HepG2 (cell line): ENCODE results near the gene TRDN. TPM values are rescaled to one million over a fixed set of nuclear protein-coding genes. Genes with fewer than 3 reads are reported as not detected.

Experiments used
- ATAC-seq: fragments of 200-7000 bp; cut with Tn5 transposase; 3 replicates; pipeline ENCODE4 v1.9.1; 2020; ENCODE audit warnings: mild to moderate bottlenecking, moderate library complexity
- BruUV-seq: library from RNA; stranded (reverse); fragments of 400-500 nt; replicated peaks from 2 replicates; lab custom pipeline; 2021; lab: Mats Ljungman, UMichigan
- CTCF ChIA-PET: fragments of 300-600 bp; formaldehyde crosslinking; extraction: SDS; loops from one replicate; lab custom pipeline; 2021; ENCODE audit warnings: low total read pairs, inconsistent platforms, low intra/inter-chr PET ratio; lab: Yijun Ruan, JAX
- POLR2A ChIA-PET: fragments of 350-600 bp; sonication (Branson Sonifier 250); formaldehyde crosslinking; loops from one replicate; lab custom pipeline; 2020; ENCODE audit warnings: antibody characterized with exemption, inconsistent platforms; lab: Yijun Ruan, JAX
- DNase-seq: peaks from one replicate; pipeline ENCODE4 v3.0.0-alpha.2; 2015; ENCODE audit warnings: low spot score
- FAIRE-seq: peaks from 3 replicates; lab custom pipeline; 2011; peaks lifted over from hg19 to GRCh38; lab: Jason Lieb, UNC
- H2AFZ ChIP-seq: one replicate; pipeline ENCODE4 v1.6.1; 2011; ENCODE audit warnings: low read length, inconsistent platforms
- H3K27ac ChIP-seq: fragments of 300-600 bp; 3 replicates; pipeline ENCODE4 v1.8.0; 2011; ENCODE audit warnings: mixed run types, mild to moderate bottlenecking, mixed read lengths, low read length, inconsistent platforms; ENCODE audit not compliant: insufficient read depth; ENCODE audit errors: extremely low read length
- H3K27me3 ChIP-seq, 2 experiments: fragments of 200-600 bp in 1 of 2; 2 replicates in 1 of 2; 3 replicates in 1 of 2; pipeline versions ENCODE4 v1.6.0 to v1.8.0; 2011; ENCODE audit warnings: low read length in 2 of 2, mild to moderate bottlenecking in 2 of 2, moderate library complexity in 2 of 2, inconsistent platforms in 1 of 2; ENCODE audit not compliant: insufficient read depth in 2 of 2, control insufficient read depth in 1 of 2
- H3K36me3 ChIP-seq, 2 experiments: fragments of 200-600 bp in 1 of 2; replicated peaks in 1 of 2; 2 replicates in 1 of 2; 3 replicates in 1 of 2; pipeline versions ENCODE4 v1.5.1 to v1.8.0; 2011; ENCODE audit warnings: low read length in 2 of 2, inconsistent platforms in 1 of 2; ENCODE audit not compliant: insufficient read depth in 2 of 2, control insufficient read depth in 1 of 2
- H3K4me1 ChIP-seq: 2 replicates; pipeline ENCODE4 v1.5.1; 2012; ENCODE audit warnings: low read length, inconsistent platforms; ENCODE audit not compliant: insufficient read depth
- H3K4me2 ChIP-seq: 2 replicates; pipeline ENCODE4 v1.6.0; 2011; ENCODE audit warnings: low read depth, low read length, inconsistent platforms
- H3K4me3 ChIP-seq, 3 experiments: fragments of 200-600 bp in 1 of 3; sonication (generic), shearing (Covaris generic) in 1 of 3; replicated peaks in 1 of 3; 2 replicates each; pipeline ENCODE4 v1.5.1; 2011 to 2016; ENCODE audit warnings: low read length in 3 of 3, inconsistent platforms in 2 of 3, low read depth in 2 of 3, mild to moderate bottlenecking in 2 of 3, control low read depth in 1 of 3, mixed read lengths in 1 of 3; ENCODE audit not compliant: insufficient read depth in 1 of 3
- H3K79me2 ChIP-seq: one replicate; pipeline ENCODE4 v1.6.1; 2011; ENCODE audit warnings: low read length, inconsistent platforms; ENCODE audit not compliant: insufficient read depth
- H3K9ac ChIP-seq: 2 replicates; pipeline ENCODE4 v1.6.0; 2011; ENCODE audit warnings: mild to moderate bottlenecking, low read depth, low read length, inconsistent platforms; ENCODE audit not compliant: insufficient read depth
- H3K9me3 ChIP-seq: 2 replicates; pipeline ENCODE4 v1.5.1; 2012; ENCODE audit warnings: mild to moderate bottlenecking, low read length
- H4K20me1 ChIP-seq: 2 replicates; pipeline ENCODE4 v1.6.0; 2011; ENCODE audit warnings: inconsistent platforms, mild to moderate bottlenecking, low read length, moderate library complexity; ENCODE audit not compliant: insufficient read depth
- ATF7 ChIP-seq, 2 experiments: fragments of 450-650 bp in 1 of 2; sonication (generic) in 1 of 2; formaldehyde crosslinking in 1 of 2; IDR thresholded peaks; 2 replicates each; pipeline versions ENCODE4 v1.4.0 to v1.6.1; 2016 to 2020; ENCODE audit warnings: antibody characterized with exemption in 1 of 2, mild to moderate bottlenecking in 1 of 2, missing genetic modification reagents in 1 of 2
- CBX5 ChIP-seq: sonication (generic); formaldehyde crosslinking; IDR thresholded peaks from 2 replicates; pipeline ENCODE4 v1.4.0; 2020; ENCODE audit warnings: missing genetic modification reagents, borderline replicate concordance
- ETV5 ChIP-seq: IDR thresholded peaks from 2 replicates; pipeline ENCODE4 v1.6.1; 2018; ENCODE audit warnings: missing biosample characterization, missing genetic modification reagents, inconsistent platforms, borderline replicate concordance
- FOSL2 ChIP-seq: sonication (generic); formaldehyde crosslinking; IDR thresholded peaks from 2 replicates; pipeline ENCODE4 v1.4.0; 2020; ENCODE audit warnings: missing genetic modification reagents
- JDP2 ChIP-seq: sonication (generic); formaldehyde crosslinking; IDR thresholded peaks from 2 replicates; pipeline ENCODE4 v1.8.1; 2022; ENCODE audit warnings: missing genetic modification reagents, borderline replicate concordance
- KDM2A ChIP-seq: sonication (generic); formaldehyde crosslinking; IDR thresholded peaks from 2 replicates; pipeline ENCODE4 v1.4.0; 2020; ENCODE audit warnings: low read depth, missing genetic modification reagents, borderline replicate concordance
- KLF9 ChIP-seq: IDR thresholded peaks from 2 replicates; pipeline ENCODE4 v1.6.1; 2016; ENCODE audit warnings: low read depth
- LCORL ChIP-seq, 2 experiments: fragments of 450-650 bp in 1 of 2; sonication (generic) in 1 of 2; formaldehyde crosslinking in 1 of 2; IDR thresholded peaks; 2 replicates each; pipeline versions ENCODE4 v1.5.0 to v1.6.1; 2017 to 2020; ENCODE audit warnings: antibody characterized with exemption in 1 of 2, missing genetic modification reagents in 1 of 2
- MTA1 ChIP-seq: sonication (generic); formaldehyde crosslinking; IDR thresholded peaks from 2 replicates; pipeline ENCODE4 v1.4.0; 2020; ENCODE audit warnings: missing genetic modification reagents, mild to moderate bottlenecking, borderline replicate concordance
- PHF20 ChIP-seq: sonication (generic); formaldehyde crosslinking; IDR thresholded peaks from 2 replicates; pipeline ENCODE4 v1.5.0; 2020; ENCODE audit warnings: mild to moderate bottlenecking, missing genetic modification reagents
- SKI ChIP-seq: fragments of 450-650 bp; IDR thresholded peaks from one replicate; pipeline ENCODE4 v1.6.1; 2018; ENCODE audit warnings: mild to moderate bottlenecking; ENCODE audit not compliant: partially characterized antibody
- SRSF4 ChIP-seq: fragments of 200-400 bp; formaldehyde crosslinking; IDR thresholded peaks from one replicate; pipeline ENCODE4 v1.6.1; 2018; ENCODE audit warnings: mild to moderate bottlenecking, low read depth, low read length, moderate library complexity; ENCODE audit not compliant: poor library complexity, severe bottlenecking
- STAG1 ChIP-seq: sonication (generic); formaldehyde crosslinking; IDR thresholded peaks from 2 replicates; pipeline ENCODE4 v1.4.0; 2020; ENCODE audit warnings: missing genetic modification reagents
- TEAD2 ChIP-seq: sonication (generic); formaldehyde crosslinking; IDR thresholded peaks from 2 replicates; pipeline ENCODE4 v1.9.0; 2021; ENCODE audit warnings: missing genetic modification reagents
- ZNF724P ChIP-seq: sonication (generic); formaldehyde crosslinking; IDR thresholded peaks from 2 replicates; pipeline ENCODE4 v1.8.0; 2022; ENCODE audit warnings: missing genetic modification reagents, borderline replicate concordance
- WGBS: methylation state at CpG from one replicate; pipeline ENCODE4 v1.1.6; 2017; ENCODE audit warnings: low lambda C conversion rate; 5-methylcytosine and 5-hydroxymethylcytosine counted together
- in situ Hi-C: cut with HindIII; loops from 2 replicates; pipeline ENCODE4 v1.10.0; 2017; ENCODE audit warnings: low pct_unique_long_range_greater_than_20kb; ENCODE audit not compliant: extremely low pct_ligation_motif_present
- intact Hi-C: fragments of 100-400 bp; cut with micrococcal nuclease; formaldehyde crosslinking; loops from one replicate; pipeline ENCODE4 v1.10.0; 2022; ENCODE audit not compliant: unreplicated experiment
- polyA plus RNA-seq, 8 experiments: library from polyadenylated mRNA; depleted of rRNA in 3 of 8; stranded (reverse) in 7 of 8; unstranded in 1 of 8; fragments of >200 nt; fragmentation: Illumina TruSeq in 4 of 8; extraction: Trizol in 4 of 8; gene quantifications; 2 replicates each; pipeline versions ENCODE4 v1.2.1 to v1.2.3, GENCODE V29; 2011 to 2016; ENCODE audit warnings: low read depth in 4 of 8, missing spikeins in 1 of 8, mixed read lengths in 1 of 8; ENCODE audit not compliant: insufficient read depth in 1 of 8
- total RNA-seq, 5 experiments: library from RNA; depleted of rRNA; stranded (reverse); fragments of >200 nt; fragmentation: Illumina TruSeq; extraction: Trizol; gene quantifications; 2 replicates each; pipeline ENCODE4 v1.2.3, GENCODE V29; 2016; ENCODE audit warnings: low read depth in 1 of 5
- TF ChIP-seq, protein P1 (sequence below): conservative IDR thresholded peaks from 2 replicates; pipeline ENCODE4 v1.6.1; 2018; ENCODE audit warnings: missing genetic modification reagents
- TF ChIP-seq, protein P2 (sequence below): sonication (generic); formaldehyde crosslinking; IDR thresholded peaks from 2 replicates; pipeline ENCODE4 v1.4.0; 2020; ENCODE audit warnings: missing genetic modification reagents, borderline replicate concordance
- TF ChIP-seq, protein P3 (sequence below): sonication (generic); formaldehyde crosslinking; IDR thresholded peaks from 2 replicates; pipeline ENCODE4 v1.4.0; 2020; ENCODE audit warnings: mild to moderate bottlenecking, missing genetic modification reagents

TRDN gene
- total and polyA plus RNA-seq, 2 of the 13 experiments (the other 11 are each of a cell fraction or from before 2014, with no cell fraction given) = not detected

DNA sequence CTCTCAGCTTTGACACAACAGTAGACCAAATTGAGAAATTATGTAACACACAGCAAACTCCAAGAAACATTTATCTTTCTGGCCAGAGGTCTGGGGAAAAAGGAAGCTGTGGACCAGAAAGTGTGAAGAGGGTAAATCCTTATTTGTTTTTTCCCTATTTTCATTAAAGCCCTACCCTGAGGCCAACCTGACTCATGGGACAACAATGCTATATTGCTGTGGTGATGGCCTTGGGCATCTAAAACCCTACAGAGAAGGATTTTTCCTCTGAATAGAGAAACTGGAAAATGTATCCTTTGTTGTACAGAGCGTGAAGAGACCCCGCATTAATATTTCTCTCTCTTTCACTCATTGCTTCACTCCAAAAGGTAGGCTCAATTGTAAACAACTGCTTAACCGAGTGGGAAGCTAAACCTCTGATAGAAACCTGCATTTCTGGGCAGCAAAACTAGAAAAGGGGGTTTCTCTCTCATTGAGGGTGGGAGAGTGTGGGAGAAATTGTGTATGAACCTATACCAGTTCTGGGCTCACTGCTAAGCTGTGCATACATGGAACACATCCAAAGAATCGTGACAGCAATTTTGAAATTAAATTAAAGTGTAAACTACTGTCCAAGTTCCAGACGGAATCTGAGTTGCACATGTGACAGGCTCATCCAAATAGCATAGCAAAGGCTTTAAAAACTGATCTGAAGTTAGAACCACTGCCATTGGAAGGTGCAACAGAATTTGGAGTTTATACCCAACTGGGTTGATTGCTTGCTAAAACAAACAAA lies 465.2 kb downstream of the TRDN start (continued):
- no peak for TF ChIP-seq JDP2 (CRISPR knock-in tag)
- no peak for TF ChIP-seq PHF20 (CRISPR knock-in tag)
- TF ChIP-seq FOSL2 = no peak
- no peak for TF ChIP-seq SRSF4
- no peak for TF ChIP-seq KDM2A (CRISPR knock-in tag)
- TF ChIP-seq, protein P1, sequence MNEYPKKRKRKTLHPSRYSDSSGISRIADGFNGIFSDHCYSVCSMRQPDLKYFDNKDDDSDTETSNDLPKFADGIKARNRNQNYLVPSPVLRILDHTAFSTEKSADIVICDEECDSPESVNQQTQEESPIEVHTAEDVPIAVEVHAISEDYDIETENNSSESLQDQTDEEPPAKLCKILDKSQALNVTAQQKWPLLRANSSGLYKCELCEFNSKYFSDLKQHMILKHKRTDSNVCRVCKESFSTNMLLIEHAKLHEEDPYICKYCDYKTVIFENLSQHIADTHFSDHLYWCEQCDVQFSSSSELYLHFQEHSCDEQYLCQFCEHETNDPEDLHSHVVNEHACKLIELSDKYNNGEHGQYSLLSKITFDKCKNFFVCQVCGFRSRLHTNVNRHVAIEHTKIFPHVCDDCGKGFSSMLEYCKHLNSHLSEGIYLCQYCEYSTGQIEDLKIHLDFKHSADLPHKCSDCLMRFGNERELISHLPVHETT = no peak

DNA sequence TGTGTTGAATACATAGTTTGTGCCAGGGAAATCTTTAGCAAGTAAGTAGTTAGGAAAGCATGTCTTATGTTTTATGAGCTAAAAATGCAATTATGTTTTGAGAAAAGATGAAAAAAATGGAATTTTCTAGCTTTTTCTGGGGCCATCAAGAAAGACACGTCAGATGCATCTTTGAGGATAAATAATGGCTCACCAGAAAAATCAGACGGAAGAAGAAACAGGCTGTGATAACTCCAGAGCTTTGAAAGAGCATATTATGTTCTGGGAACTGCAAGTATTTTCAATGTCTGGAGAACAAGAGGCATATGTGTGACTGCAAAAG lies 467.0 kb downstream of the TRDN start:
- H3K4me1 ChIP-seq = no peaks in the 10 kb centered on the region
- no TSS peak for BruUV-seq
- no peaks in the 10 kb centered on the region for H3K27me3 ChIP-seq
- no peak for DNase-seq
- H3K79me2 ChIP-seq = no peaks in the 10 kb centered on the region
- CTCF ChIA-PET = no interaction called here
- no peak for ATAC-seq
- H4K20me1 ChIP-seq = no peaks in the 10 kb centered on the region
- H3K4me2 ChIP-seq = no peak overlapping the region
- no peak overlapping the region for H3K4me3 ChIP-seq
- no peak for FAIRE-seq
- in situ Hi-C loops (no loop called here), intact Hi-C loops (no loop called here)
- POLR2A ChIA-PET = no interaction called here
- H3K9ac ChIP-seq = no peak overlapping the region
- TF ChIP-seq, protein P2, sequence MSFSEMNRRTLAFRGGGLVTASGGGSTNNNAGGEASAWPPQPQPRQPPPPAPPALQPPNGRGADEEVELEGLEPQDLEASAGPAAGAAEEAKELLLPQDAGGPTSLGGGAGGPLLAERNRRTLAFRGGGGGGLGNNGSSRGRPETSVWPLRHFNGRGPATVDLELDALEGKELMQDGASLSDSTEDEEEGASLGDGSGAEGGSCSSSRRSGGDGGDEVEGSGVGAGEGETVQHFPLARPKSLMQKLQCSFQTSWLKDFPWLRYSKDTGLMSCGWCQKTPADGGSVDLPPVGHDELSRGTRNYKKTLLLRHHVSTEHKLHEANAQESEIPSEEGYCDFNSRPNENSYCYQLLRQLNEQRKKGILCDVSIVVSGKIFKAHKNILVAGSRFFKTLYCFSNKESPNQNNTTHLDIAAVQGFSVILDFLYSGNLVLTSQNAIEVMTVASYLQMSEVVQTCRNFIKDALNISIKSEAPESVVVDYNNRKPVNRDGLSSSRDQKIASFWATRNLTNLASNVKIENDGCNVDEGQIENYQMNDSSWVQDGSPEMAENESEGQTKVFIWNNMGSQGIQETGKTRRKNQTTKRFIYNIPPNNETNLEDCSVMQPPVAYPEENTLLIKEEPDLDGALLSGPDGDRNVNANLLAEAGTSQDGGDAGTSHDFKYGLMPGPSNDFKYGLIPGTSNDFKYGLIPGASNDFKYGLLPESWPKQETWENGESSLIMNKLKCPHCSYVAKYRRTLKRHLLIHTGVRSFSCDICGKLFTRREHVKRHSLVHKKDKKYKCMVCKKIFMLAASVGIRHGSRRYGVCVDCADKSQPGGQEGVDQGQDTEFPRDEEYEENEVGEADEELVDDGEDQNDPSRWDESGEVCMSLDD (CRISPR knock-in tag) = no peak
- no peak for TF ChIP-seq STAG1
- no peak for TF ChIP-seq ATF7 (IDR thresholded peaks at IDR 0.05)
- no peak for TF ChIP-seq ATF7 (CRISPR knock-in tag; IDR thresholded peaks at IDR 0.05)
- no peak for TF ChIP-seq SKI
- TF ChIP-seq TEAD2 (CRISPR knock-in tag) = no peak
- TF ChIP-seq ETV5 (CRISPR knock-in tag) = no peak
- no peak for TF ChIP-seq KLF9 (CRISPR knock-in tag)
- TF ChIP-seq CBX5 = no peak
- TF ChIP-seq LCORL (IDR thresholded peaks at IDR 0.05) = no peak
- TF ChIP-seq LCORL (CRISPR knock-in tag; IDR thresholded peaks at IDR 0.05) = no peak
- no peak for TF ChIP-seq MTA1
- no peak for TF ChIP-seq ZNF724P (CRISPR knock-in tag)
- TF ChIP-seq, protein P3, sequence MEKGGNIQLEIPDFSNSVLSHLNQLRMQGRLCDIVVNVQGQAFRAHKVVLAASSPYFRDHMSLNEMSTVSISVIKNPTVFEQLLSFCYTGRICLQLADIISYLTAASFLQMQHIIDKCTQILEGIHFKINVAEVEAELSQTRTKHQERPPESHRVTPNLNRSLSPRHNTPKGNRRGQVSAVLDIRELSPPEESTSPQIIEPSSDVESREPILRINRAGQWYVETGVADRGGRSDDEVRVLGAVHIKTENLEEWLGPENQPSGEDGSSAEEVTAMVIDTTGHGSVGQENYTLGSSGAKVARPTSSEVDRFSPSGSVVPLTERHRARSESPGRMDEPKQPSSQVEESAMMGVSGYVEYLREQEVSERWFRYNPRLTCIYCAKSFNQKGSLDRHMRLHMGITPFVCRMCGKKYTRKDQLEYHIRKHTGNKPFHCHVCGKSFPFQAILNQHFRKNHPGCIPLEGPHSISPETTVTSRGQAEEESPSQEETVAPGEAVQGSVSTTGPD (CRISPR knock-in tag) = no peak
- no peak overlapping the region for H3K27ac ChIP-seq
- no peaks in the 10 kb centered on the region for H3K36me3 ChIP-seq
- H2AFZ ChIP-seq = no peak overlapping the region
- 26% methylated on average over 2 of the region's 2 CpGs for WGBS
- peaks cover 79% of the 10 kb centered on the region for H3K9me3 ChIP-seq
